Heart right ventricle (tissue), 16 donors: ENCODE measurements around the gene RNF31. TPM values are rescaled to one million over a fixed set of nuclear protein-coding genes. Genes with fewer than 3 reads are reported as not detected.

Experiments used
- ATAC-seq, 8 donors: fragments of 200-7000 bp; cut with Tn5 transposase; one replicate each; pipeline ENCODE4 v1.9.1; 2020; ENCODE audit warnings: mild to moderate bottlenecking in 8 of 8, moderate library complexity in 8 of 8, moderate number of reproducible peaks in 1 of 8
- DNase-seq, 2 donors: peaks; one replicate each; pipeline ENCODE4 v3.0.0-alpha.2; 2020
- H3K27ac ChIP-seq, 10 donors: fragments of 200-600 bp; sonication (generic) in 2 of 10; one replicate each; pipeline versions ENCODE4 v1.5.0 to v1.8.0; 2020 to 2022; ENCODE audit warnings: mild to moderate bottlenecking in 3 of 10
- H3K27me3 ChIP-seq, 7 donors: fragments of 200-600 bp; one replicate each; pipeline ENCODE4 v1.8.0; 2021 to 2022; ENCODE audit warnings: mild to moderate bottlenecking in 2 of 7
- H3K36me3 ChIP-seq, 9 donors: fragments of 200-600 bp; sonication (generic) in 1 of 9; one replicate each; pipeline versions ENCODE4 v1.5.0 to v1.8.0; 2020 to 2022; ENCODE audit warnings: mild to moderate bottlenecking in 2 of 9
- H3K4me1 ChIP-seq, 9 donors: fragments of 200-600 bp; sonication (generic) in 1 of 9; one replicate each; pipeline versions ENCODE4 v1.5.0 to v1.8.0; 2020 to 2022; ENCODE audit warnings: mild to moderate bottlenecking in 4 of 9
- H3K4me3 ChIP-seq, 10 donors: fragments of 200-600 bp; sonication (generic) in 2 of 10; one replicate each; pipeline versions ENCODE4 v1.5.0 to v1.8.0; 2020 to 2022; ENCODE audit warnings: mild to moderate bottlenecking in 7 of 10, moderate library complexity in 2 of 10
- H3K9me3 ChIP-seq, 11 donors: fragments of 200-600 bp in 10 of 11; sonication (generic) in 2 of 11; one replicate each; pipeline versions ENCODE4 v1.5.0 to v1.8.0; 2013 to 2022; ENCODE audit warnings: mild to moderate bottlenecking in 2 of 11, control low read depth in 1 of 11, moderate library complexity in 1 of 11
- CTCF ChIP-seq, 9 donors: fragments of 200-600 bp; sonication (generic) in 2 of 9; IDR thresholded peaks; one replicate each; pipeline versions ENCODE4 v1.5.0 to v1.8.0; 2021 to 2022; ENCODE audit warnings: antibody characterized with exemption in 9 of 9, mild to moderate bottlenecking in 5 of 9, moderate library complexity in 1 of 9
- WGBS, 2 donors: extraction: QIAGEN DNeasy Blood & Tissue Kit; methylation state at CpG; one replicate each; pipeline ENCODE4 v1.1.7; 2013; ENCODE audit warnings: inconsistent platforms in 1 of 2; 5-methylcytosine and 5-hydroxymethylcytosine counted together
- intact Hi-C, 10 donors: fragments of 100-400 bp; cut with DNase I; formaldehyde crosslinking; loops; one replicate each; pipeline versions ENCODE4 v1.11.1 to v1.14.2; 2022
- microRNA-seq, 2 donors: library from miRNA; unstranded; fragments of <30 nt; microRNA quantifications; one replicate each; pipeline ENCODE4 v1.2.0, GENCODE V29; 2021
- polyA plus RNA-seq, 2 donors: library from polyadenylated mRNA; stranded (reverse); fragments of 200-250 nt; gene quantifications; one replicate each; pipeline ENCODE4 v1.2.3, GENCODE V29; 2013
- total RNA-seq, 10 donors: library from RNA; stranded (reverse); fragmentation: NEBNext Ultra II Directional in 3 of 10; extraction: Animal tissue kit (Norgen Biotek cat#: 25700) in 3 of 10; gene quantifications; one replicate each; pipeline versions ENCODE4 v1.2.1 to v1.2.4, GENCODE V29; 2021 to 2023
- donor health status: Arrhythmogenic right ventricular cardiomyopathy.
- donor health status: ischemic (EF 13 %, LVEDD 7.1; RV severe dilation, severe dysfunction).
- donor health status: healthy with polysubstance abuse.
- donor health status: DM: no; HTN: yes; CAD: no.
- donor health status: DM: no; HTN: no; CAD: no.
- donor health status: ischemic (EF 25% LVEDD 6.9; RV normal size, moderate dysfunction).
- donor health status: ischemic (EF 25% LVEDD 5.7; RV mildly dilated, moderate dysfunction).
- donor health status: healthy.
- donor health status: DM: yes; HTN: yes; CAD: no.
- donor health status: Ischemic cardiomyopathy.
- donor health status: ischemic (EF 35%, LVEDD 5.7; RV mildly dilated, moderate dysfunction).
- donor health status: nonischemic (EF 11% LVEDD 7.7; RV severe dilation, severe dysfunction).
- donor health status: DM: yes; HTN: yes; CAD: no.
- donor health status: PGD.
- donor health status: ischemic (EF 29% LVEDD 5.4; RV normal size, mild dysfunction).
- donor health status: nonischemic (EF 23%, LVEDD 6.1; RV moderate dilation, normal function).

The RNF31 gene
- total and polyA plus RNA-seq, 12 donors: 27.5 to 92.9 (median 35.7) TPM

- no peaks in the 10 kb centered on the region for H3K27me3 ChIP-seq
- H3K9me3 ChIP-seq: no peaks in the 10 kb centered on the region
- H3K27ac ChIP-seq: no peak overlapping the region
- peaks cover 0 to 90% (median 35%) of the 10 kb centered on the region in 9 donors for H3K36me3 ChIP-seq
- DNase-seq (no peak), ATAC-seq (no peak)
- no peak for TF ChIP-seq CTCF (IDR thresholded peaks at IDR 0.05)
- intact Hi-C loops: no loop called here
- 97 to 99% methylated on average over 11 of the region's 11 CpGs for WGBS, 2 donors
- no peak overlapping the region for H3K4me3 ChIP-seq
- peaks cover 0 to 4% (median 0%) of the 10 kb centered on the region in 9 donors for H3K4me1 ChIP-seq
Measured at GRCh38 chr14:24206260-24207103, 59.2 kb downstream of the RNF31 start.

- no peaks in the 10 kb centered on the region for H3K9me3 ChIP-seq
- 97 to 98% methylated on average over 5 of the region's 5 CpGs for WGBS, 2 donors
- peaks cover 0 to 10% (median 3%) of the 10 kb centered on the region in 9 donors for H3K4me1 ChIP-seq
- H3K27ac ChIP-seq: no peak overlapping the region
- H3K36me3 ChIP-seq: peaks cover 0 to 86% (median 35%) of the 10 kb centered on the region in 9 donors
- no peak for DNase-seq
- intact Hi-C loops: no loop called here
- no peaks in the 10 kb centered on the region for H3K27me3 ChIP-seq
- no peak overlapping the region for H3K4me3 ChIP-seq
- ATAC-seq: peak in 1 of 8 donors; percentile 16
- TF ChIP-seq CTCF (IDR thresholded peaks at IDR 0.05): no peak
Measured at GRCh38 chr14:24207104-24207551, 59.8 kb downstream of the RNF31 start.

- ATAC-seq (no peak), DNase-seq (no peak)
- H3K27me3 ChIP-seq: no peaks in the 10 kb centered on the region
- no peak for TF ChIP-seq CTCF (IDR thresholded peaks at IDR 0.05)
- WGBS, 2 donors: 99 to 100% methylated on average over 2 of the region's 2 CpGs
- intact Hi-C loops: no loop called here
- no peak overlapping the region for H3K4me3 ChIP-seq
- H3K27ac ChIP-seq: no peak overlapping the region
- peaks cover 0 to 81% (median 35%) of the 10 kb centered on the region in 9 donors for H3K36me3 ChIP-seq
- no peaks in the 10 kb centered on the region for H3K9me3 ChIP-seq
- H3K4me1 ChIP-seq: peaks cover 0 to 15% (median 6%) of the 10 kb centered on the region in 9 donors
Measured at GRCh38 chr14:24207625-24208024, 60.3 kb downstream of the RNF31 start.

Small RNA genes within 50 kb of the gene (microRNA-seq; reads per million reads assigned to microRNA genes)
- 0 reads per million in 2 donors for gene MIR7703

Other genes with a start within 250 kb of the RNF31 start
Only the 30 nearest of the 31 such genes appear.
- gene DHRS4, start 193.7 kb upstream of the RNF31 start, total RNA-seq: 10 to 100 TPM; 24.9 to 37.5 (median 30.7) TPM
- 10 to 100 TPM; 31.1 to 66.7 TPM for gene DHRS4, start 193.7 kb upstream of the RNF31 start, polyA plus RNA-seq
- 10 to 100 TPM; 22.9 to 38.0 (median 30.7) TPM for gene DHRS4L2, start 158.6 kb upstream of the RNF31 start, total RNA-seq
- gene DHRS4L2, start 158.6 kb upstream of the RNF31 start, polyA plus RNA-seq: 10 to 100 TPM; 25.5 to 52.4 TPM
- gene CARMIL3, start 95.5 kb upstream of the RNF31 start, total RNA-seq: under 1 TPM in 7 of 10 donors, not detected in 3; 0.06 to 0.31 (median 0.08) TPM
- under 1 TPM; 0.13 to 0.44 TPM for gene CARMIL3, start 95.5 kb upstream of the RNF31 start, polyA plus RNA-seq
- gene CPNE6, start 75.9 kb upstream of the RNF31 start, total RNA-seq: under 1 TPM in 4 of 10 donors, not detected in 6; 0.12 to 0.64 (median 0.41) TPM
- gene CPNE6, start 75.9 kb upstream of the RNF31 start, polyA plus RNA-seq: not detected
- 1 to 10 TPM in 9 of 10 donors, under 1 TPM in 1; 0.75 to 6.8 (median 2.6) TPM for gene PCK2, start 53.2 kb upstream of the RNF31 start, total RNA-seq
- gene PCK2, start 53.2 kb upstream of the RNF31 start, polyA plus RNA-seq: 1 to 10 TPM; 2.5 to 7.3 TPM
- gene DCAF11, start 32.7 kb upstream of the RNF31 start, total RNA-seq: 10 to 100 TPM; 62.2 to 99.7 (median 73.0) TPM
- gene DCAF11, start 32.7 kb upstream of the RNF31 start, polyA plus RNA-seq: 10 to 100 TPM; 19.7 to 72.7 TPM
- gene NRL, start 32.5 kb upstream of the RNF31 start, total RNA-seq: 1 to 10 TPM; 1.7 to 3.5 (median 2.2) TPM
- gene NRL, start 32.5 kb upstream of the RNF31 start, polyA plus RNA-seq: 1 to 10 TPM; 1.5 to 3.3 TPM
- gene FITM1, start 16.8 kb upstream of the RNF31 start, total RNA-seq: 100 to 1,000 TPM; 105 to 176 (median 131) TPM
- 100 to 1,000 TPM in 1 of 2 donors, 10 to 100 TPM in 1; 77.0 to 247 TPM for gene FITM1, start 16.8 kb upstream of the RNF31 start, polyA plus RNA-seq
- 100 to 1,000 TPM in 5 of 10 donors, 10 to 100 TPM in 5; 84.3 to 341 (median 100.0) TPM for gene PSME1, start 11.3 kb upstream of the RNF31 start, total RNA-seq
- 100 to 1,000 TPM; 138 to 149 TPM for gene PSME1, start 11.3 kb upstream of the RNF31 start, polyA plus RNA-seq
- 10 to 100 TPM; 10.2 to 18.8 (median 13.3) TPM for gene EMC9, start 5.9 kb upstream of the RNF31 start, total RNA-seq
- gene EMC9, start 5.9 kb upstream of the RNF31 start, polyA plus RNA-seq: 10 to 100 TPM; 27.2 to 44.3 TPM
- gene PSME2, start 888 bp upstream of the RNF31 start, total RNA-seq: 100 to 1,000 TPM in 3 of 10 donors, 10 to 100 TPM in 7; 62.6 to 347 (median 85.0) TPM
- gene PSME2, start 888 bp upstream of the RNF31 start, polyA plus RNA-seq: 100 to 1,000 TPM; 124 to 290 TPM
- 100 to 1,000 TPM in 1 of 10 donors, 10 to 100 TPM in 9; 17.7 to 147 (median 36.7) TPM for gene IRF9, start 13.8 kb downstream of the RNF31 start, total RNA-seq
- gene IRF9, start 13.8 kb downstream of the RNF31 start, polyA plus RNA-seq: 10 to 100 TPM; 28.2 to 64.1 TPM
- 1 to 10 TPM; 2.5 to 7.0 (median 4.3) TPM for gene REC8, start 24.6 kb downstream of the RNF31 start, total RNA-seq
- gene REC8, start 24.6 kb downstream of the RNF31 start, polyA plus RNA-seq: 10 to 100 TPM in 1 of 2 donors, 1 to 10 TPM in 1; 2.5 to 17.7 TPM
- gene IPO4, start 41.3 kb downstream of the RNF31 start, total RNA-seq: 10 to 100 TPM; 10.1 to 22.5 (median 12.6) TPM
- 10 to 100 TPM in 1 of 2 donors, 1 to 10 TPM in 1; 4.4 to 23.8 TPM for gene IPO4, start 41.3 kb downstream of the RNF31 start, polyA plus RNA-seq
- 10 to 100 TPM; 14.2 to 31.3 (median 18.7) TPM for gene TM9SF1, start 47.9 kb downstream of the RNF31 start, total RNA-seq
- gene TM9SF1, start 47.9 kb downstream of the RNF31 start, polyA plus RNA-seq: 10 to 100 TPM; 10.8 to 36.4 TPM
- gene TSSK4, start 58.2 kb downstream of the RNF31 start, total RNA-seq: under 1 TPM in 1 of 10 donors, not detected in 9; 0.28 TPM
- under 1 TPM in 1 of 2 donors, not detected in 1; 0.22 TPM for gene TSSK4, start 58.2 kb downstream of the RNF31 start, polyA plus RNA-seq
- gene CHMP4A, start 66.0 kb downstream of the RNF31 start, total RNA-seq: 10 to 100 TPM; 23.4 to 35.3 (median 29.4) TPM
- gene CHMP4A, start 66.0 kb downstream of the RNF31 start, polyA plus RNA-seq: 10 to 100 TPM; 34.3 to 80.8 TPM
- gene MDP1, start 68.6 kb downstream of the RNF31 start, total RNA-seq: 10 to 100 TPM; 13.9 to 22.9 (median 18.9) TPM
- 10 to 100 TPM; 23.0 to 23.5 TPM for gene MDP1, start 68.6 kb downstream of the RNF31 start, polyA plus RNA-seq
- gene NEDD8, start 84.9 kb downstream of the RNF31 start, total RNA-seq: 100 to 1,000 TPM; 178 to 228 (median 199) TPM
- 100 to 1,000 TPM; 154 to 325 TPM for gene NEDD8, start 84.9 kb downstream of the RNF31 start, polyA plus RNA-seq
- gene GMPR2, start 85.4 kb downstream of the RNF31 start, total RNA-seq: 10 to 100 TPM; 28.6 to 46.9 (median 33.5) TPM
- 10 to 100 TPM; 26.4 to 27.3 TPM for gene GMPR2, start 85.4 kb downstream of the RNF31 start, polyA plus RNA-seq
- gene TINF2, start 95.1 kb downstream of the RNF31 start, total RNA-seq: 10 to 100 TPM; 36.8 to 56.4 (median 40.5) TPM
- 10 to 100 TPM; 19.3 to 44.0 TPM for gene TINF2, start 95.1 kb downstream of the RNF31 start, polyA plus RNA-seq
- gene TGM1, start 115.7 kb downstream of the RNF31 start, total RNA-seq: 1 to 10 TPM in 1 of 10 donors, under 1 TPM in 9; 0.17 to 2.2 (median 0.65) TPM
- under 1 TPM; 0.51 to 0.87 TPM for gene TGM1, start 115.7 kb downstream of the RNF31 start, polyA plus RNA-seq
- 10 to 100 TPM; 17.4 to 30.0 (median 19.6) TPM for gene RABGGTA, start 124.1 kb downstream of the RNF31 start, total RNA-seq
- gene RABGGTA, start 124.1 kb downstream of the RNF31 start, polyA plus RNA-seq: 10 to 100 TPM; 30.6 to 37.9 TPM
- 10 to 100 TPM in 4 of 10 donors, 1 to 10 TPM in 6; 6.9 to 11.1 (median 9.0) TPM for gene DHRS1, start 152.3 kb downstream of the RNF31 start, total RNA-seq
- 10 to 100 TPM in 1 of 2 donors, 1 to 10 TPM in 1; 8.5 to 11.6 TPM for gene DHRS1, start 152.3 kb downstream of the RNF31 start, polyA plus RNA-seq
- 10 to 100 TPM; 22.0 to 31.9 (median 27.3) TPM for gene NOP9, start 152.4 kb downstream of the RNF31 start, total RNA-seq
- 10 to 100 TPM; 10.7 to 10.8 TPM for gene NOP9, start 152.4 kb downstream of the RNF31 start, polyA plus RNA-seq
- 1 to 10 TPM; 1.9 to 6.0 (median 3.5) TPM for gene CIDEB, start 160.5 kb downstream of the RNF31 start, total RNA-seq
- 1 to 10 TPM; 4.3 to 4.8 TPM for gene CIDEB, start 160.5 kb downstream of the RNF31 start, polyA plus RNA-seq
- 1 to 10 TPM in 7 of 10 donors, under 1 TPM in 3; 0.68 to 2.4 (median 1.3) TPM for gene LTB4R2, start 162.6 kb downstream of the RNF31 start, total RNA-seq
- under 1 TPM; 0.51 to 0.90 TPM for gene LTB4R2, start 162.6 kb downstream of the RNF31 start, polyA plus RNA-seq
- 1 to 10 TPM in 7 of 10 donors, under 1 TPM in 3; 0.76 to 3.1 (median 1.8) TPM for gene LTB4R, start 164.0 kb downstream of the RNF31 start, total RNA-seq
- gene LTB4R, start 164.0 kb downstream of the RNF31 start, polyA plus RNA-seq: 1 to 10 TPM; 3.2 to 3.7 TPM
- gene ADCY4, start 187.6 kb downstream of the RNF31 start, total RNA-seq: 10 to 100 TPM; 17.4 to 37.0 (median 22.9) TPM
- 100 to 1,000 TPM in 1 of 2 donors, 10 to 100 TPM in 1; 23.1 to 104 TPM for gene ADCY4, start 187.6 kb downstream of the RNF31 start, polyA plus RNA-seq
- gene RIPK3, start 192.5 kb downstream of the RNF31 start, total RNA-seq: 1 to 10 TPM; 1.7 to 4.9 (median 3.5) TPM
- gene RIPK3, start 192.5 kb downstream of the RNF31 start, polyA plus RNA-seq: 1 to 10 TPM; 4.9 to 7.1 TPM